Activated T-cell treated with anti-CD3 and anti-CD28 coated beads, Interleukin-2, amount 50 U/mL, for 72 hours (primary cell): Measurements from ENCODE around the gene RTP3. TPM values are rescaled to one million over a fixed set of nuclear protein-coding genes. Genes with fewer than 3 reads are reported as not detected.

Source experiments
- ATAC-seq, 2 donors: fragments of 150-1000 bp; cut with Tn5 transposase; replicated peaks in 1 of 2; 2 replicates each; pipeline ENCODE4 v1.10.0; 2021; ENCODE audit warnings: moderate library complexity in 2 of 2, mild to moderate bottlenecking in 1 of 2
- DNase-seq, 2 donors: peaks; one replicate each; pipeline ENCODE4 v3.0.0; 2021 to 2022; ENCODE audit warnings: mixed read lengths in 1 of 2
- H3K27ac Mint-ChIP-seq: one replicate; pipeline ENCODE4 v1.8.0; 2022; ENCODE audit warnings: mild to moderate bottlenecking, moderate library complexity, mixed read lengths
- H3K27me3 Mint-ChIP-seq: one replicate; pipeline ENCODE4 v1.8.0; 2022; ENCODE audit warnings: low read depth, mixed read lengths
- H3K36me3 Mint-ChIP-seq, 2 donors: one replicate each; pipeline ENCODE4 v1.8.0; 2022; ENCODE audit warnings: mixed read lengths in 2 of 2, mild to moderate bottlenecking in 1 of 2; ENCODE audit not compliant: insufficient read depth in 2 of 2
- H3K4me1 Mint-ChIP-seq: one replicate; pipeline ENCODE4 v1.8.0; 2022; ENCODE audit warnings: low read depth, mixed read lengths
- H3K4me3 Mint-ChIP-seq, 2 donors: one replicate each; pipeline ENCODE4 v1.8.0; 2022; ENCODE audit warnings: mild to moderate bottlenecking in 2 of 2, mixed read lengths in 2 of 2, moderate library complexity in 2 of 2
- H3K9me3 Mint-ChIP-seq, 2 donors: one replicate each; pipeline ENCODE4 v1.8.0; 2022; ENCODE audit warnings: mixed read lengths in 2 of 2
- total RNA-seq, 2 donors: library from RNA; stranded (reverse); gene quantifications; one replicate each; pipeline ENCODE4 v1.2.3, GENCODE V29; 2022

RTP3 gene
- total RNA-seq, 2 donors from 2014 or later, result not detected

DNA sequence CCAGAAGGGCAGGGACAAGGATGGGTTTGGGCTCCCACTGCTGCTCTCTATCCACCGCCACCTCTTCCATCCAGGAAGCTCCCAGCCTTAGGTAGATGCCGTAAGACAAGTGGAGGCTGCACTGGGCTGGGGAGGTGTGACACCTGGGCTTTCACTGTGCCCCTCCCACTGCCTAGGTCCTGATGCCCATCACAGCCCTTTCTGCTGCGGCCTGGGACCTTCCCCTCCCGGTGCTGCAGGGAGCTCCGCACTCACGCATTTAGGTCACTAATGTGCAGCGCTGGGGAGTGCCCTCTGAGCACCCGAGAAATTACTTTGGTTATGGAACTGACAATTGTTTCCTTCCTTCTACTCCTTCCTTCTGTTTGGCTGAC, 33.9 kb upstream of the RTP3 start:
- H3K9me3 Mint-ChIP-seq, result peaks cover 0 to 5% of the 10 kb centered on the region in 2 donors
- H3K27ac Mint-ChIP-seq, result no peak overlapping the region
- no peak overlapping the region for H3K4me3 Mint-ChIP-seq
- peaks cover 0 to 3% of the 10 kb centered on the region in 2 donors for H3K36me3 Mint-ChIP-seq
- peaks cover 79% of the 10 kb centered on the region for H3K27me3 Mint-ChIP-seq
- DNase-seq, result no peak
- no peak for ATAC-seq
- no peaks in the 10 kb centered on the region for H3K4me1 Mint-ChIP-seq

DNA sequence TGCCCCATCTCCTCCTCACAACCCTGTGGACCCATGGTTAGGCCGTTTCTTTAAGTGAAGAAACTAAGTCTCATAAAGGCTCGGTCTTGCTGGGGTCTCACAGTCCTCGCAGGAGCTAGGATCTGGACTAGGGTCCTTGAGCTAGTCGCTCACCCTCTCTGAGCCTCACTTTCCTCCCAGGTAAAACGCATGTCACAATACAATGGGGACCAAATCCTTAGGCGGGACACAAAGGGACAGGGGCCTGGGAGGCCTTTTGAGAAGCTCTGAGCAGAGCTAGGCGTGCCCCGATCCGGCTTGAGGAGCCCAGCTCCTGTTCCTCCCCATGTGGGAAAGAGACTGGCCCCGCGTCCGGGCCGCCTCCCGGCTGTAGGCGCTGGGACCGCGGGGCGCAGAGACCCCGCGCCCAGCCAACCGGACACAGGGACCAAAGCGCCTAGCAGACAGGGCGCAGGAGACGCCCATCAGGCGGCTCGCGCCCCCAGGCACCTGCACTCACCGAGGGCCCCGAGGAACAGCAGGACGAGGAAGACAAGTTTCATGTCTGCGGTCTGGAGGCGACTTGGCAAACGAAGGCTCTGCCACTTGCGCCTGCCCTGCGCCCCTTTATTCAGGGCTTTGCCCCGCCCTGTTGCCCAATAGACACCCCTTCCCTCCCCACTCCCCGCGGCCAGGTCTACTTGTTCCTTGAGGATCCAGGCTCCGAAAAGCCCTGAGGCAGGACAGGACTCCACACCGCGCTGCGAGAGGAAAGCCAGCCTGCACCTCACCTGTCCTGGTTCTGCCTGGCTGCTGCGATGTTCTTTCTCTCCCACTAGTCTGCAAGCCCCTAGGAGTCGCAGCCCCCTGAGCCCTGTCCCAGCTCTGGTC, 33.2 kb upstream of the RTP3 start, which contains the start of gene LTF:
TSS of gene LTF (minus strand) at position 580 of the 870 bp plus-strand sequence. CDS start at position 542, 38 bp downstream.
- no peak within 1 kb of the TSS for H3K27ac Mint-ChIP-seq
- H3K36me3 Mint-ChIP-seq, result peaks cover 0 to 3% of the 10 kb centered on the region in 2 donors
- ATAC-seq (no peak), DNase-seq (no peak)
- no peak within 1 kb of the TSS for H3K4me3 Mint-ChIP-seq
- H3K27me3 Mint-ChIP-seq, result peaks cover 72% of the 10 kb centered on the region
- H3K9me3 Mint-ChIP-seq, result peaks cover 0 to 5% of the 10 kb centered on the region in 2 donors
- no peaks in the 10 kb centered on the region for H3K4me1 Mint-ChIP-seq

DNA sequence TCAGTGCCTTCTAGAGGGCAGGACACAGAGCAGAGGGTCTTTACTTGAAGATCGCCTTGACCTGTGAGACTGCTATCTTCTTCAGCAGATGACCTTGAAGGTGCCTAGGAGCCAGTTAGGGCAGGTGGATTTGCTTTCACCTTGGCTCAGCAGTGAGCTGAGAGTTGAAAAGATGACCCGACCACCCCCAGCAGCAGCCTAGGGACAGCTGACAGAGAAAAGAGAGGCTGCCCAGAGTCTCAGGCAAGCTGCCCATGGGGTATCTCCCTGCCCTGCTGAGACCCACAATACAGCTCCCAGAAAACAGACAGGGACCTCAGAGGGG, 32.6 kb upstream of the RTP3 start:
- DNase-seq, result no peak
- Mint-ChIP-seq H3K9me3 (peaks cover 0 to 5% of the 10 kb centered on the region in 2 donors), H3K4me1 (no peaks in the 10 kb centered on the region), H3K36me3 (peaks cover 0 to 3% of the 10 kb centered on the region in 2 donors), H3K4me3 (no peak overlapping the region), H3K27me3 (peaks cover 66% of the 10 kb centered on the region), H3K27ac (no peak overlapping the region)
- ATAC-seq, result no peak

DNA sequence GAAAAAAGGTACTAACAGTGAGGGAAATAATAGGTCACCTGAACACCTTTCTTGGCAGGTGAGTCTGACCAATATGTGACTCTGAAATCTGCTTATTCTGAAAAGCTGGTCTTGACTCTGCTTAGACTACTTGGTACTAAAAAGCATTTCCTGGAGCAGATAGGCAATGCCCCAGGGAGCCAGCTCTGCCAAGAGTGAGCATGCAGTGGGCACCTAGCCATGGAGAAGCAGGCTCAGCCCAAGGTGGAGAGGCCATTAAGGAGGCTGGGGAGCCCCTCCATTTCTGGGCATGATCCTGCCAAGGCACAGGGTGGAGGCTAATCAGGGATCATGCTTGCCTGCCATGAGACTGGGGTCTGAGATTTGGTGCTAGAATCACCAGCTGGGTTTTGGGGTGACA, 31.5 kb upstream of the RTP3 start:
- H3K27me3 Mint-ChIP-seq, result peaks cover 63% of the 10 kb centered on the region
- peaks cover 0 to 1% of the 10 kb centered on the region in 2 donors for H3K9me3 Mint-ChIP-seq
- H3K36me3 Mint-ChIP-seq, result no peaks in the 10 kb centered on the region
- H3K4me1 Mint-ChIP-seq, result no peaks in the 10 kb centered on the region
- no peak overlapping the region for H3K27ac Mint-ChIP-seq
- H3K4me3 Mint-ChIP-seq, result no peak overlapping the region
- ATAC-seq (no peak), DNase-seq (no peak)

DNA sequence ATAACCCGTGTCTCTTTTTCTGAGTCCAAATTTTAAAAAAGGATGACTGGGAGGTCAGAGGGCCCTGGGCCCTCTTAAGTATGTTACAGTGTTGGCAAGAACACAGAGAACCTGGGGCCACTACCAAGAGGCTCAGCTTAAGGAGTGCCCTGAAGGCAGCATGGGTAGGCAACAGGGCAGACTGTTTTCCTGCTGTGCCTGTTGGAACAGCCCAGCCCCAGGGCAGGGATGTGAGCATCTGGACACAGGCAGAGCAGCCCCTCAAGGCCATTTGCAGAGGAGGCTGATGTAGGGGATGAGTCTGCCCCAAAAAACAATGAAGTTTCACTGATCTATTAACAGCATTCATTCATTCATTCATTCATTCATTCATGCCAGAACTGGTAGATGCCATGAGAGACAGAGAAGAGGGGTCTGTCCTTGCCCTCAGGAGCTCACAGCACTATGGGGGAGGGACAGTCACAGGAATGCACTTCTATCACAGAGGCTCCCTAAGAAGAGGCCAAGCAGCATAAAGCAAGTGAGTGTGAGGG, 30.8 kb upstream of the RTP3 start:
- Mint-ChIP-seq H3K36me3 (no peaks in the 10 kb centered on the region), H3K4me3 (no peak overlapping the region), H3K4me1 (no peaks in the 10 kb centered on the region), H3K9me3 (no peaks in the 10 kb centered on the region), H3K27ac (no peak overlapping the region), H3K27me3 (peaks cover 61% of the 10 kb centered on the region)
- ATAC-seq (no peak), DNase-seq (no peak)

DNA sequence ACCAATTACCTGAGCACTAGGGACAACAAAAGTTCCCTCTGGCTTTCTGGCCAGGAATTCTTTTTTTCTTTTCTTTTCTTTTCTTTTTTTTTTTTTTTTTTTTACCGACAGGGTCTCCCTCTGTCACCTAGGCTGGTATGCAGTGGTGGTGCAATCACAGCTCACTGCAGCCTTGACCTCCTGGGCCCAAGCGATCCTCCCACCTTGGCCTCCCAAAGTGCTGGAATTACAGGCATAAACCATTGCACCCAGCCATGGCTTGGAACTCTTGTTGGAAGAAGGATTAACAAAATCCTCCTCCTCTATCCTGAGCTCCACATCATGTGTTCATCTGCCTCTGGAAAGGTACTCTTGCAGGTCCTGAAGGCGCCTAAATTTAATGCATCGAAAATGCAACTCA, 30.2 kb upstream of the RTP3 start:
- no peak overlapping the region for H3K27ac Mint-ChIP-seq
- DNase-seq (no peak), ATAC-seq (no peak)
- no peaks in the 10 kb centered on the region for H3K9me3 Mint-ChIP-seq
- H3K27me3 Mint-ChIP-seq, result peaks cover 60% of the 10 kb centered on the region
- H3K36me3 Mint-ChIP-seq, result no peaks in the 10 kb centered on the region
- no peak overlapping the region for H3K4me3 Mint-ChIP-seq
- H3K4me1 Mint-ChIP-seq, result no peaks in the 10 kb centered on the region

DNA sequence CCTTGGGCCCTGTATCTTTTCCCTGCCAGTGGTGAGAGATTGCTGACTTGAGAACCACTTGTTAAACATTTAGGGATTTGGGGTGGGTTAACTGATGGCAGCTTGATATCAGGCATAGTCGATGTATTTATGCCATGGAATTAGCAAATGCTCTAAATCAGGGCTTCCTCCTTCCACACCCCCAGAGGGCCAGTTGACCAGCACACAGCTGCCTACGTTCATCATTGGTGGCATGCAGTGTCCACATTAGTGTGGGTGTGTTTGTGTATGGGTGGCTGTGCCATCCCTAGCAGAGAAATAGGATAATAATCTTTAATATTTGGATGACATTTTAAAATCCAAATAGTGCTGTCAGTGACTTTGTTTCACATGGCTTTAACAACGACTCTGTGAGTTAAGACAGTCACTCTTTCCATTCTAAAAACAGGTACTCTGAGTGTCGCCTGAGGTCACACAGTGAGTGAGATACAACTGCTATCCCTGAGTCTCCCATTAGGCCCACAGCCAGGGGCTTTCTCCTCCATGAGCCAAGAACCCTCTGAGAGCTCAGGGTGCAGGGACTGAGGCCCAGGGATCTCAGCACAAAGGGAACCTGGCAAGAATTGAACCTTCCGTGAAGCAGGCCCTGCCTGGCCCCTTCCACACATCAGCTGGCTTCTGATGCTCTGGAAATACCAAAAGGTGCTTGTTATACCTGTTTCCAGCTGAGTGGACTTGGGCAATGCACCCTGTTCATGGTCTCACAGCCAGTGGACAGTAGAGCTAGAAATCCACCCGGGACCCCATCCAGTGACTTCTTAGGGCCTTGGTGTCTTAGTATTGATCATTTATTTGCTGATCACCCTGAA, 28.8 kb upstream of the RTP3 start:
- DNase-seq (no peak), ATAC-seq (no peak)
- Mint-ChIP-seq H3K27me3 (peaks cover 59% of the 10 kb centered on the region), H3K4me1 (no peaks in the 10 kb centered on the region), H3K4me3 (no peak overlapping the region), H3K27ac (no peak overlapping the region), H3K36me3 (peaks cover 0 to 4% of the 10 kb centered on the region in 2 donors), H3K9me3 (peaks cover 0 to 2% of the 10 kb centered on the region in 2 donors)

DNA sequence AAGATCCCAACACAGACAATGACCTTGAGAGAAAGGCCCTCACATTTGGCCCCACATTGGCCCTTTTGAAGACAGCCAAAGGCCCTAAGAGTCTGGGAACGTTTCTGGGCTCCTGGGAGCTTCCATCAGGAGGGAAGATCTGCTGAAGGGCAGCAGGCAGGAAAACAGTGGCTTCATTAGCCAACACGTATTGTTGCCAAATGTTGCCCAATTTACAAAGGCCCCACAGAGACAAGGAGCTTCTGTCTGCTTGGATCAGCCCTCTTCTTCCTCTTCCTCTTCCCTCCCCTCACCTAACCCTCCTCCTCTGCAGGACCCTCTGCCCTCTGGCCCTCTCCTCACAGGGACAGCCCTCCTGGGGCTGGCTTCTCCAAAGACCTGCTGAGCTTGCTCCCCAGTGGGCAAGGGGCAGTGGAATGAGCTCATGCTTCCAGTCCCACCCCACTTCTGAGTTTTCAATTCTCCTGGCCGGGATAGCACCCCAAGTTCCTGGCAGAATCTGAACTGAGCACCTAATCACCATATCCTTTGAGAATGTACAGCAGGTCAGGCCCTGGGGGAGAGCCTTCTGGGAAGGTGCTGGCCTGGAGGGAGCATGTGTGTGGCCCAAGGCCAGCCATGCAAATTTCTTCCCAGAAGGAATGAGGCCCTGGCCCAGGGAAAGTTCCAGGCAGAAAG, 28.0 kb upstream of the RTP3 start:
- Mint-ChIP-seq H3K9me3 (peaks cover 3 to 6% of the 10 kb centered on the region in 2 donors), H3K36me3 (peaks cover 8% of the 10 kb centered on the region in 2 donors), H3K4me1 (no peaks in the 10 kb centered on the region), H3K27me3 (peaks cover 53% of the 10 kb centered on the region), H3K27ac (no peak overlapping the region), H3K4me3 (no peak overlapping the region)
- DNase-seq (no peak), ATAC-seq (no peak)

DNA sequence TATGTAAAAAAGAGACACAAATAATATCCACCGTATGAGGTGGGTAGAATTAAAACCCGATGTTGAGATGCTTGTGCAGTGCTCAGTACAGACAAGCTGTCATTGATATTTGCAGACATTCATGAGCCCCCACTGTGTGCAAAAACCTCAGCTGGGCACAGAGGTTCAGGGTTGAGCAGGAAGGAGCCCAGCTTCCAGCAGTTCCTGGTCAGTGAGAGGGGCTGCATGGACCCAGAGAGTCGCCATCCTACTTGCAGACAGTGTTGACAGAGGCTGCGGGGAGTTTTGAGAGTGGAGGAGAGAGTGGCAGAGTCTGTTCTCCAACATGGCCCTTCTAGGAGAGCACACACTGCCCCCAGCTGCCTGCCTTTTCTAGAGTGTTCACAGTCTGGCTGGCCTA, 26.9 kb upstream of the RTP3 start:
- DNase-seq (no peak), ATAC-seq (no peak)
- H3K4me1 Mint-ChIP-seq, result no peaks in the 10 kb centered on the region
- H3K4me3 Mint-ChIP-seq, result no peak overlapping the region
- peaks cover 47% of the 10 kb centered on the region for H3K27me3 Mint-ChIP-seq
- peaks cover 4 to 12% of the 10 kb centered on the region in 2 donors for H3K9me3 Mint-ChIP-seq
- H3K36me3 Mint-ChIP-seq, result peaks cover 10 to 15% of the 10 kb centered on the region in 2 donors
- H3K27ac Mint-ChIP-seq, result no peak overlapping the region

DNA sequence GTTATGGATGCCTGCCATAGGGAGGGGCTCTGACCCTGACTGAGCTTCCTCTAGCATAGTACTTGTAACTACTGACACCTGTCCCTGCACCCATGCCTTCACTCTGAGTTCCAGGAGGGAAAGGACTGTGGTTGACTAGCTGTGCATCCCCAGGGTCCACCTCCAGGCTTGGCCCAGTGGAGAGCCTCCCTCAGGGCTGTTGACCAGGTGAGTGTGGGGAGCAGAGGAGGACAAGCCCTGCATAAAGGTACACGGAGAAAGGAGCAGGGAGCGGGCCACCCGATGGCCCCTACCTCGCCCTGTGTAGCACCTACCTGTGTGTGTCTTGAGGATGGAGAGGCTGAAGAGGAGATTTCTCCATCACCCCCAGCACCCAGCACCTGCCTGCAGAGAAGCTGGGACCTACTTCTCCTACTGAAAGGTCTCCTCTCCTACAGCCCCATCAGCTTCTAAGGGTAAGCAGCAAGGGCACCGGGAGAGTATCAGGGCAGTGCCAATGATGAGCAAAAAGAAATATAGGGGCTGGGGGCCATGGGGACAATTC, 26.3 kb upstream of the RTP3 start:
- DNase-seq, result no peak
- H3K4me1 Mint-ChIP-seq, result no peaks in the 10 kb centered on the region
- H3K36me3 Mint-ChIP-seq, result peaks cover 10 to 15% of the 10 kb centered on the region in 2 donors
- no peak for ATAC-seq
- no peak overlapping the region for H3K27ac Mint-ChIP-seq
- peaks cover 4 to 12% of the 10 kb centered on the region in 2 donors for H3K9me3 Mint-ChIP-seq
- no peak overlapping the region for H3K4me3 Mint-ChIP-seq
- H3K27me3 Mint-ChIP-seq, result peaks cover 43% of the 10 kb centered on the region

DNA sequence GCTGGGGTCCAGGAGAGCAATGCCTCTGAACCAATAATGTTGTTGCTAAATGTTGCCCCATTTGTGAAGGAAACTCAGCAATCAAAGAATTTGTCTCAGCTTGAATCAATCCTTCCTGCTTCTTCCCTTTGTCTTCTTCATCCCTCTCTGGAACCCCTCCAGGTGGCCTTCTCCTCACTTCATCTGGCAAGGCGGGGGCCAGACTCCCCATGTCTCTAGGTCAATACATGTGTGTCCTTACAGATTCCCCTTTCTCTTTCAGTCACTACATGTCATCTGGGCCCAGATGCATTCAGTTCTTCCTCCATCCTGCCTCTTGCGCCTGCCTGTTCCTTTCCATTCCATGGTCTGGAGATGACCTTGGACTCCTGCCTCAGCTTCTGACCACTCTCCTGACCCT, 25.0 kb upstream of the RTP3 start:
- H3K4me1 Mint-ChIP-seq, result no peaks in the 10 kb centered on the region
- DNase-seq, result no peak

DNA sequence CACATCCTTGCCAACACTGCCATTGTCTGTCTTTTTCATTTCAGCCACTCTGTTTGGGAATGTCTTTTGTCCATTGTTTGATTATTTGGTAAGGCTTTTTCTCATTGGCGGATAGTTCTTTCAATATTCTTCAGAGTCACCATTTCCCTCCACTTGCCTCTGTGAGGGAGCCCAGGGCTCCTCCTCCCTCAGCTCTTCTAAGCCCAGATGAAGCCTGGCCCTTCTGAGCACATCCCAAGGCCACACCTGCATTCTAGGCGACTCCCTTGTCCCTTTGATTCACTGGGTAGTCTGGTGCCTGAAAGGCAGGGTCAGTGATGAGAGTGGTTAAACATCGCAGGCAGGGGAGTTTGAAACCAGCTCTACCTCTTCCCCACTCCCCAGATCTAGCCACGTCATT, 20.6 kb upstream of the RTP3 start:
- peaks cover 4 to 12% of the 10 kb centered on the region in 2 donors for H3K9me3 Mint-ChIP-seq
- ATAC-seq (no peak), DNase-seq (no peak)
- H3K4me1 Mint-ChIP-seq, result no peaks in the 10 kb centered on the region
- peaks cover 35% of the 10 kb centered on the region for H3K27me3 Mint-ChIP-seq
- H3K36me3 Mint-ChIP-seq, result peaks cover 10 to 15% of the 10 kb centered on the region in 2 donors
- H3K27ac Mint-ChIP-seq, result no peak overlapping the region
- no peak overlapping the region for H3K4me3 Mint-ChIP-seq

More for the DNA sequence above, 25.0 kb upstream of the RTP3 start:
- Mint-ChIP-seq H3K9me3 (peaks cover 4 to 12% of the 10 kb centered on the region in 2 donors), H3K27ac (no peak overlapping the region), H3K36me3 (peaks cover 10 to 15% of the 10 kb centered on the region in 2 donors), H3K4me3 (no peak overlapping the region), H3K27me3 (peaks cover 35% of the 10 kb centered on the region)
- ATAC-seq, result no peak
